Keratinocyte (primary cell): ENCODE measurements around the gene RNF26. TPM values are rescaled to one million over a fixed set of nuclear protein-coding genes. Genes with fewer than 3 reads are reported as not detected.
A peak's percentile ranks its signal among the peaks of the same experiment; 100 is the strongest.

Experiments
- DNase-seq: peaks from one replicate; pipeline ENCODE4 v3.0.0-alpha.2; 2011; ENCODE audit warnings: low read depth, missing footprints, low spot score
- FAIRE-seq: peaks from 2 replicates; lab custom pipeline; 2011; peaks lifted over from hg19 to GRCh38; lab: Jason Lieb, UNC
- H2AFZ ChIP-seq: 2 replicates; pipeline ENCODE4 v1.6.0; 2012; ENCODE audit warnings: low read length, control low read depth, inconsistent platforms; ENCODE audit not compliant: control insufficient read depth
- H3K27ac ChIP-seq: 2 replicates; pipeline ENCODE4 v1.5.1; 2011; ENCODE audit warnings: low read length; ENCODE audit not compliant: control insufficient read depth, insufficient read depth
- H3K27me3 ChIP-seq: 3 replicates; pipeline ENCODE4 v1.6.0; 2011; ENCODE audit warnings: low read length; ENCODE audit not compliant: control insufficient read depth, insufficient read depth; ENCODE audit errors: extremely low read depth
- H3K36me3 ChIP-seq, 2 experiments: 2 replicates in 1 of 2; 3 replicates in 1 of 2; pipeline ENCODE4 v1.5.1; 2011; ENCODE audit warnings: low read length in 2 of 2, mild to moderate bottlenecking in 1 of 2; ENCODE audit not compliant: control insufficient read depth in 2 of 2, insufficient read depth in 2 of 2; ENCODE audit errors: extremely low read depth in 1 of 2
- H3K4me1 ChIP-seq: 3 replicates; pipeline ENCODE4 v1.5.1; 2011; ENCODE audit warnings: low read length; ENCODE audit not compliant: control insufficient read depth, insufficient read depth; ENCODE audit errors: extremely low read depth
- H3K4me2 ChIP-seq: 3 replicates; pipeline ENCODE4 v1.6.0; 2011; ENCODE audit warnings: low read depth, low read length; ENCODE audit not compliant: control insufficient read depth, insufficient read depth; ENCODE audit errors: extremely low read depth
- H3K4me3 ChIP-seq, 3 experiments: fragments of 200-600 bp in 1 of 3; sonication (generic) in 1 of 3; 2 replicates in 2 of 3; 3 replicates in 1 of 3; pipeline ENCODE4 v1.5.1; 2011 to 2016; ENCODE audit warnings: low read length in 3 of 3, mild to moderate bottlenecking in 3 of 3, control low read depth in 2 of 3, inconsistent platforms in 1 of 3, low read depth in 1 of 3, mixed read lengths in 1 of 3, mixed run types in 1 of 3, moderate library complexity in 1 of 3; ENCODE audit not compliant: control insufficient read depth in 2 of 3, insufficient read depth in 2 of 3; ENCODE audit errors: extremely low read depth in 1 of 3
- H3K79me2 ChIP-seq: 2 replicates; pipeline ENCODE4 v1.6.0; 2012; ENCODE audit warnings: low read length; ENCODE audit not compliant: control insufficient read depth, insufficient read depth
- H3K9ac ChIP-seq: 3 replicates; pipeline ENCODE4 v1.6.0; 2011; ENCODE audit warnings: low read length; ENCODE audit not compliant: control insufficient read depth, insufficient read depth; ENCODE audit errors: extremely low read depth
- H3K9me1 ChIP-seq: 3 replicates; pipeline ENCODE4 v1.6.0; 2011; ENCODE audit warnings: low read length; ENCODE audit not compliant: control insufficient read depth, insufficient read depth; ENCODE audit errors: extremely low read depth
- H3K9me3 ChIP-seq: 2 replicates; pipeline ENCODE4 v1.5.1; 2012; ENCODE audit warnings: low read depth, low read length; ENCODE audit not compliant: control insufficient read depth
- H4K20me1 ChIP-seq: 3 replicates; pipeline ENCODE4 v1.6.0; 2011; ENCODE audit warnings: low read length; ENCODE audit not compliant: control insufficient read depth, insufficient read depth; ENCODE audit errors: extremely low read depth
- CTCF ChIP-seq, 3 experiments: IDR thresholded peaks in 1 of 3; conservative IDR thresholded peaks in 1 of 3; optimal IDR thresholded peaks in 1 of 3; 2 replicates in 2 of 3; 3 replicates in 1 of 3; pipeline versions ENCODE3 to v1.5.1; 2011; ENCODE audit warnings: low read length in 3 of 3, mild to moderate bottlenecking in 3 of 3, moderate library complexity in 2 of 3, control low read depth in 1 of 3, inconsistent platforms in 1 of 3; ENCODE audit not compliant: insufficient read depth in 2 of 3; ENCODE audit errors: extremely low read depth in 1 of 3
- EZH2 ChIP-seq: IDR thresholded peaks from one replicate; pipeline ENCODE4 v1.6.1; 2012; ENCODE audit warnings: inconsistent platforms, mild to moderate bottlenecking, low read length, moderate library complexity
- dilution Hi-C: fragments of 300-500 bp; cut with MboI; formaldehyde crosslinking; loops from one replicate; pipeline ENCODE4 v1.7.0; 2020; ENCODE audit warnings: low sequenced_read_pairs; ENCODE audit not compliant: extremely low pct_ligation_motif_present
- polyA plus RNA-seq, 5 experiments: library from polyadenylated mRNA; depleted of rRNA in 3 of 5; stranded (reverse) in 3 of 5; stranded (forward) in 1 of 5; unstranded in 1 of 5; fragments of >200 nt; gene quantifications; 1 replicate in 1 of 5; 2 replicates in 3 of 5; 3 replicates in 1 of 5; pipeline versions ENCODE4 v1.2.1 to v1.2.3, GENCODE V29; 2011 to 2012; ENCODE audit warnings: missing spikeins in 2 of 5, low read depth in 1 of 5, low replicate concordance in 1 of 5

RNF26 gene
- polyA plus RNA-seq, 1 donor (not counting 4 experiments of a cell fraction or from before 2014, with no cell fraction given), result 13.2 TPM

- DNase-seq, result peak; percentile 57
- Histone ChIP-seq H3K36me3 (no peaks in the 10 kb centered on the region), H3K27me3 (peaks cover 24% of the 10 kb centered on the region), H3K4me1 (peaks cover 26% of the 10 kb centered on the region), H3K9me3 (no peaks in the 10 kb centered on the region), H3K9ac (peak overlapping the region; percentile 48), H3K4me2 (peak overlapping the region; percentile 68), H3K9me1 (no peaks in the 10 kb centered on the region), H4K20me1 (no peaks in the 10 kb centered on the region), H3K27ac (peak overlapping the region; percentile 72), H3K79me2 (no peaks in the 10 kb centered on the region), H3K4me3 (peak overlapping the region in 1 of 3 experiments; percentile 34), H2AFZ (no peak overlapping the region)
- dilution Hi-C loops, result no loop called here
- no peak for TF ChIP-seq CTCF (optimal IDR thresholded peaks at IDR 0.05 in 1 of 3, IDR thresholded peaks at IDR 0.05 in 1 of 3, conservative IDR thresholded peaks at IDR 0.05 in 1 of 3; ENCODE audit: extremely low read depth in 1 of 3, insufficient read depth in 2 of 3, low read length in 3 of 3)
- no peak for TF ChIP-seq EZH2
- FAIRE-seq, result peak; percentile 93
These were observed 26.9 kb downstream of the RNF26 start for GRCh38 chr11:119361056-119361787.

- Histone ChIP-seq H3K4me2 (no peak overlapping the region), H3K9me3 (no peaks in the 10 kb centered on the region), H2AFZ (no peak overlapping the region), H3K4me3 (no peak overlapping the region), H3K27ac (no peak overlapping the region), H3K9ac (no peak overlapping the region), H3K9me1 (no peaks in the 10 kb centered on the region), H4K20me1 (no peaks in the 10 kb centered on the region), H3K27me3 (peaks cover 24% of the 10 kb centered on the region), H3K36me3 (no peaks in the 10 kb centered on the region), H3K79me2 (no peaks in the 10 kb centered on the region), H3K4me1 (peaks cover 26% of the 10 kb centered on the region)
- FAIRE-seq, result no peak
- dilution Hi-C loops, result no loop called here
- no peak for DNase-seq
- TF ChIP-seq EZH2 (no peak), CTCF (optimal IDR thresholded peaks at IDR 0.05 in 1 of 3, IDR thresholded peaks at IDR 0.05 in 1 of 3, conservative IDR thresholded peaks at IDR 0.05 in 1 of 3; ENCODE audit: extremely low read depth in 1 of 3, insufficient read depth in 2 of 3, low read length in 3 of 3) (no peak)
These were observed 27.8 kb downstream of the RNF26 start for GRCh38 chr11:119361941-119362725.
